Frontal cortex (tissue), 4 donors: Measurements from ENCODE around the gene MAFB. TPM values are rescaled to one million over a fixed set of nuclear protein-coding genes. Genes with fewer than 3 reads are reported as not detected.

Source experiments
- DNase-seq, 2 donors: peaks; one replicate each; pipeline ENCODE4 v3.0.0; 2012; ENCODE audit warnings: low spot score in 2 of 2
- FAIRE-seq: peaks from 2 replicates; lab custom pipeline; 2012; peaks lifted over from hg19 to GRCh38; lab: Jason Lieb, UNC
- total RNA-seq: library from RNA; depleted of rRNA; stranded (reverse); fragments of >200 nt; gene quantifications from one replicate; pipeline ENCODE4 v1.2.3, GENCODE V29; 2014
- donor health status: control.
- donor health status: control.
- donor health status: control.

MAFB gene
- total RNA-seq, 1 donor from 2014 or later: 7.3 TPM

- FAIRE-seq: no peak
- DNase-seq: no peak
Observed at GRCh38 chr20:40683221-40683893, 5.7 kb downstream of the MAFB start.

GRCh38 chr20:40682104-40682981 lies 6.7 kb downstream of the MAFB start:
- no peak for FAIRE-seq
- no peak for DNase-seq

GRCh38 chr20:40681684-40682083 lies 7.4 kb downstream of the MAFB start:
- FAIRE-seq (no peak), DNase-seq (no peak)

- no peak for DNase-seq
- no peak for FAIRE-seq
Observed at GRCh38 chr20:40681165-40681564, 7.9 kb downstream of the MAFB start.

- no peak for FAIRE-seq
- DNase-seq: no peak
Observed at GRCh38 chr20:40680161-40680959, 8.7 kb downstream of the MAFB start.

- FAIRE-seq: no peak
- no peak for DNase-seq
Observed at GRCh38 chr20:40679184-40679583, 9.9 kb downstream of the MAFB start.

- no peak for DNase-seq
- no peak for FAIRE-seq
Observed at GRCh38 chr20:40678286-40678875, 10.7 kb downstream of the MAFB start.

GRCh38 chr20:40677343-40677924 lies 11.6 kb downstream of the MAFB start:
- DNase-seq: no peak
- no peak for FAIRE-seq

GRCh38 chr20:40676491-40677269 lies 12.4 kb downstream of the MAFB start:
- DNase-seq: no peak
- FAIRE-seq: no peak

- FAIRE-seq: no peak
- DNase-seq: no peak
Observed at GRCh38 chr20:40675599-40676221, 13.3 kb downstream of the MAFB start.

GRCh38 chr20:40673442-40673841 lies 15.6 kb downstream of the MAFB start:
- DNase-seq (no peak), FAIRE-seq (no peak)

- DNase-seq (no peak), FAIRE-seq (no peak)
Observed at GRCh38 chr20:40672095-40672494, 16.9 kb downstream of the MAFB start.

GRCh38 chr20:40670253-40670652 lies 18.8 kb downstream of the MAFB start:
- no peak for DNase-seq
- no peak for FAIRE-seq

GRCh38 chr20:40669692-40670091 lies 19.3 kb downstream of the MAFB start:
- no peak for FAIRE-seq
- DNase-seq: no peak

GRCh38 chr20:40668449-40669228 lies 20.4 kb downstream of the MAFB start:
- FAIRE-seq (no peak), DNase-seq (no peak)

GRCh38 chr20:40667503-40667902 lies 21.5 kb downstream of the MAFB start:
- DNase-seq (no peak), FAIRE-seq (no peak)

GRCh38 chr20:40666336-40666735 lies 22.7 kb downstream of the MAFB start:
- no peak for DNase-seq
- no peak for FAIRE-seq

GRCh38 chr20:40664891-40665290 lies 24.1 kb downstream of the MAFB start:
- no peak for FAIRE-seq
- DNase-seq: no peak
